GM12874 (cell line): ENCODE measurements around the gene AMFR.
A peak's percentile ranks its signal among the peaks of the same experiment; 100 is the strongest.

Source experiments
- TF ChIP-seq, protein P1 (sequence below): IDR thresholded peaks from 2 replicates; pipeline ENCODE4 v1.5.1; 2011; ENCODE audit warnings: low read depth, mild to moderate bottlenecking, control low read depth, low read length, moderate library complexity; ENCODE audit not compliant: insufficient read depth

Gene AMFR

DNA sequence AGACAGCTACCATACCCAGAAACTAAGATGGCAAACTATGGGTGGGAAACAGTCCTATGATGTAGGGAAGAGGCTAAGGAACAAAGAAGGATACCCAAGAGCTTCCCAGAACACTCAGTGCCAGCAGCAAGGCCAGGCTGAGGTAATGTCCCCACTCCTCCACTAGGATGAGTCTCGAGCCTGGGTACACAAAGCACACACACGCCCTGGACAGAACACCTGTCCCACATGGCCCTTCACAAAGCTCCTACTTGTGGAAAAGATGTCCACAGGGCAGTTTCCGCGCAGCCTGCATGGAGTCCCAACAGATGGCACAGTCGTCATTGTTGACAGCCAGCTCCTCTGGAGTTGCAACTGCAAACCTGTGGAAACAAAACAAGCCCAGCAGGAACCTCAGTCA lies 23.9 kb downstream of the AMFR start:
- TF ChIP-seq, protein P1, sequence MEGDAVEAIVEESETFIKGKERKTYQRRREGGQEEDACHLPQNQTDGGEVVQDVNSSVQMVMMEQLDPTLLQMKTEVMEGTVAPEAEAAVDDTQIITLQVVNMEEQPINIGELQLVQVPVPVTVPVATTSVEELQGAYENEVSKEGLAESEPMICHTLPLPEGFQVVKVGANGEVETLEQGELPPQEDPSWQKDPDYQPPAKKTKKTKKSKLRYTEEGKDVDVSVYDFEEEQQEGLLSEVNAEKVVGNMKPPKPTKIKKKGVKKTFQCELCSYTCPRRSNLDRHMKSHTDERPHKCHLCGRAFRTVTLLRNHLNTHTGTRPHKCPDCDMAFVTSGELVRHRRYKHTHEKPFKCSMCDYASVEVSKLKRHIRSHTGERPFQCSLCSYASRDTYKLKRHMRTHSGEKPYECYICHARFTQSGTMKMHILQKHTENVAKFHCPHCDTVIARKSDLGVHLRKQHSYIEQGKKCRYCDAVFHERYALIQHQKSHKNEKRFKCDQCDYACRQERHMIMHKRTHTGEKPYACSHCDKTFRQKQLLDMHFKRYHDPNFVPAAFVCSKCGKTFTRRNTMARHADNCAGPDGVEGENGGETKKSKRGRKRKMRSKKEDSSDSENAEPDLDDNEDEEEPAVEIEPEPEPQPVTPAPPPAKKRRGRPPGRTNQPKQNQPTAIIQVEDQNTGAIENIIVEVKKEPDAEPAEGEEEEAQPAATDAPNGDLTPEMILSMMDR = peak; percentile 54; the same call in 1 of the 2 replicates

DNA sequence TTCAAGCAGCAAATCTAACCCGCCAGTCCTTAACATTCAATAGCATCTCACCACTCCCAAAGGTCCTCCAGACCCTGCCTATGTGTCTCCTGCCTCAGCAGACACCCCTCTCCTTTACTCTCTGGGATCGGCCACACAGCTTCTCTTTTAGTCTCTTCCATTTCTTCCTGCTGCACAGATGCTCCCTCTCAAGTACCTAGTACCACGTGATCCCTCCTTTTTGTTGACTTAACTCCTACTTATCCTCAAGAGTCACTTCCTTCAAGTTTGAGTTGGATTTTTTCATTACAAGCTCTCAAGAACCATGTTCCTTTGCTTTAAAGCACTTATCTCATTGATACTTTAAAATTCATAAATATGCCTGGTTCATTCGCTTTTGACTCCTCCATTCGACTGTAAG lies 24.9 kb downstream of the AMFR start:
- TF ChIP-seq, protein P1 = no peak

DNA sequence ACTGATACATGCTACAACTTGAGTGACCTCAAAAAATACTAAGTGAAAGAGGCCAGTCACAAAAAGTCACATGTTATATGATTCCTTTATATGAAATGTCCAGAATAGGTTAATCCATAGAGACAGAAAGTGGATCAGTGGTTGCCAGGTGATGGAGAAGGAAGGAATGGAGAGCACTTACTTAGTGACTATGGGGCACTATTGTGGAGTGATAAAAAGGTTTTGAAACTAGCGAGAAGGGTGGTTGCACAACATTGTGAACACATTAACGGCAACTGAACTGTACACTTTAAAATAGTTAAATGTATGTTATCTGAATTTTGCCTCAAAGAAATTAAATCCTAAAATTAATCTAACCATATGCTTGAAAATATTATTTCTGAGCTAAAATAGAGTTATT lies 25.9 kb downstream of the AMFR start:
- TF ChIP-seq, protein P1 = no peak

DNA sequence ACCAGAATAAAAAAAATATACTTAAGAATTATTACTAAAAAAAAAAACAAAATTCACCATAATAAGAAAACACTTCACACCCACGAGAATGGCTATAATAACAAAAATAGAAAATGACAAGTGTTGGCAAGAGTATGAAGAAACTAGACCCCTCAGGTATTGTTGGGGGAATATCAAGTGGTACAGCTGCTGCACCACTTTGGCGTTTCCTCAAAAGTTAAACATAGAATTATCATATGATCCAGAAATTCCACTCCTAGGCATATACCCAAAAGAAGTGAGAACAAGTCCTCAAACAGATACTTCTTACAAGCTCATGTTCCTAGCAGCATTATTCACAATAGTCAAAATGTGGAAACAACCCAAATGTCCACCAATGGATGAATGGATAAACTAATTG lies 26.3 kb downstream of the AMFR start:
- TF ChIP-seq, protein P1 = no peak

DNA sequence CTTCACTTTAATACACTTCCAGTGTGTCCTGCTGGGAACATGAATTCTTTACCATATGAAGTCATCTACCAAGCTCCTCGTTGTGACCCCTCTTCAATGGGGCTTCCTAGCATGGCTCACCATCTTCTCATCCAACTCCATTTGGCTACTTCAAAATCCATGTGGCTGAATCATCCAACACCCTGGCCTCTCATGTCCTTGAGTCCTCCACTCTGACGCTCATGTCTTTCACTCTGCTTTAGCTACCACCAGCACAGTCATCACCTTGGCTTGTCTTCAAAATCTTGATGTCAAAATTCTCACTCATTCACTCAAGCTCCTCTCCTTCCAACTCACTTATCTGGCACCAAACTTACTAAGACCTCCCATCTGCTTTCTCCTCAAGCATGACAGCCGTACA lies 35.8 kb downstream of the AMFR start:
- TF ChIP-seq, protein P1 = no peak

DNA sequence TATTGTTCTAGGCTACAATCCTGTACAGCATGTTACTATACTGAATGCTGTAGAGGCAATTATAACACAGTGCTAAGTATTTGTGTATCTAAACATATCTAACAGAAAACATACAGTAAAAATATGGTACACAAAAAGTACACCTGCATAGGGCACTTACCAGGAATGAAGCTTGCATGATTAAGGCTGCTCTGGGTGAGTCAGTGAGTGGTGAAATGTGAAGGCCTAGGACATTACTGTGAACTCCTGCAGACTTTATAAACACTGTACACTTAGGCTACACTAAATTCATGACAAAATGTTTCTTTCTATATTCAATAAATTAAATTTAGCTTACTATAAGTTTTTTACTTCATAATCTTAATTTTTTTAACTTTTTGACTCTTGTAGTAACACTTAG lies 37.1 kb downstream of the AMFR start:
- TF ChIP-seq, protein P1 = no peak

DNA sequence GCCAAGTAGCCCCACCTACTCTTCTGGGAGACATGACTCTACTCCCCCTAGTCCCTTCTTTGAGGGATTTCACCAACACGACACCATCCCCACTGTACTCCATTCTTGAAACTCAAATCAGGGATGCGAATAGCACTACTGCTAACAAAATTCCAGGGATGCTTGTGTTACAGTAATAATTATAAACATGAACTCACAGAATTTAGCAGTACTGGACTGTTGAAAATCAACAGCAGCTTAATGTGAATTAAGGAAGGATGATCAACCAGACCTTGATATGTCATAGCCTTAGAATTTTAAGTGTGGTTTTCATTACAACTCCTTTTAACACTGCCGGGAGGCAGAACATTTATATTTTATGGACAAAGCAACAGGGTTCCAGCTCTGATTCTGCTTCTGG lies 37.9 kb downstream of the AMFR start:
- TF ChIP-seq, protein P1 = no peak
